ENCODE results near the gene YIPF3.

The YIPF3 gene

DNA sequence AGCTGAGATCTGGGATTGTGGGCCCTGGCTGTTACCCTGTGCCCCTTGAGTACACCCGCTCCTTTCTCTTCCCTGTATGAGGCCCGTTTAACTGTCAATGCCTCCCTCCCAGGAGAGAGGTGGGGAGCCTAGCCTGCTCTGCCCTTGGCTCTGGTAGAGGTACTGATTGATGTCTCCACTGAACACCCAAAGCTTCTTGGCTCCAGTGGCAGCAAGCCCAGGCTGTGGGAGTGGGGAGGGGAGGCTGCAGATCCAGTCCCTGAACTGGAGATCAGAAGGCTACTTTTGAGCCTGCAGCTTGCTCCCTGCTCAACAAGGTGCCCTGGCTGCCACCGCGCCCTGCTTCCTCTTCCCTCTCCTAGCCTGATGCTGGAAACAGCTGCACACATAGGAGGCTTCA lies 14.1 kb downstream of the YIPF3 start:
- TF ChIP-seq, protein P1, sequence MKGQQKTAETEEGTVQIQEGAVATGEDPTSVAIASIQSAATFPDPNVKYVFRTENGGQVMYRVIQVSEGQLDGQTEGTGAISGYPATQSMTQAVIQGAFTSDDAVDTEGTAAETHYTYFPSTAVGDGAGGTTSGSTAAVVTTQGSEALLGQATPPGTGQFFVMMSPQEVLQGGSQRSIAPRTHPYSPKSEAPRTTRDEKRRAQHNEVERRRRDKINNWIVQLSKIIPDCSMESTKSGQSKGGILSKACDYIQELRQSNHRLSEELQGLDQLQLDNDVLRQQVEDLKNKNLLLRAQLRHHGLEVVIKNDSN (IDR thresholded peaks at IDR 0.05): no peak
- TF ChIP-seq TEAD4 (IDR thresholded peaks at IDR 0.05) (no peak), CREB1 (IDR thresholded peaks at IDR 0.05; ENCODE audit: low read depth) (no peak), TCF12 (IDR thresholded peaks at IDR 0.05; ENCODE audit: low read depth) (no peak), RAD21 (IDR thresholded peaks at IDR 0.05; ENCODE audit: low read depth) (no peak), FOXM1 (IDR thresholded peaks at IDR 0.05; ENCODE audit: borderline replicate concordance, low read depth) (no peak), TAF1 (IDR thresholded peaks at IDR 0.05; ENCODE audit: low read depth) (no peak), NFIC (IDR thresholded peaks at IDR 0.05) (no peak), YY1 (IDR thresholded peaks at IDR 0.05; ENCODE audit: low read depth) (no peak)
- TF ChIP-seq, protein P2, sequence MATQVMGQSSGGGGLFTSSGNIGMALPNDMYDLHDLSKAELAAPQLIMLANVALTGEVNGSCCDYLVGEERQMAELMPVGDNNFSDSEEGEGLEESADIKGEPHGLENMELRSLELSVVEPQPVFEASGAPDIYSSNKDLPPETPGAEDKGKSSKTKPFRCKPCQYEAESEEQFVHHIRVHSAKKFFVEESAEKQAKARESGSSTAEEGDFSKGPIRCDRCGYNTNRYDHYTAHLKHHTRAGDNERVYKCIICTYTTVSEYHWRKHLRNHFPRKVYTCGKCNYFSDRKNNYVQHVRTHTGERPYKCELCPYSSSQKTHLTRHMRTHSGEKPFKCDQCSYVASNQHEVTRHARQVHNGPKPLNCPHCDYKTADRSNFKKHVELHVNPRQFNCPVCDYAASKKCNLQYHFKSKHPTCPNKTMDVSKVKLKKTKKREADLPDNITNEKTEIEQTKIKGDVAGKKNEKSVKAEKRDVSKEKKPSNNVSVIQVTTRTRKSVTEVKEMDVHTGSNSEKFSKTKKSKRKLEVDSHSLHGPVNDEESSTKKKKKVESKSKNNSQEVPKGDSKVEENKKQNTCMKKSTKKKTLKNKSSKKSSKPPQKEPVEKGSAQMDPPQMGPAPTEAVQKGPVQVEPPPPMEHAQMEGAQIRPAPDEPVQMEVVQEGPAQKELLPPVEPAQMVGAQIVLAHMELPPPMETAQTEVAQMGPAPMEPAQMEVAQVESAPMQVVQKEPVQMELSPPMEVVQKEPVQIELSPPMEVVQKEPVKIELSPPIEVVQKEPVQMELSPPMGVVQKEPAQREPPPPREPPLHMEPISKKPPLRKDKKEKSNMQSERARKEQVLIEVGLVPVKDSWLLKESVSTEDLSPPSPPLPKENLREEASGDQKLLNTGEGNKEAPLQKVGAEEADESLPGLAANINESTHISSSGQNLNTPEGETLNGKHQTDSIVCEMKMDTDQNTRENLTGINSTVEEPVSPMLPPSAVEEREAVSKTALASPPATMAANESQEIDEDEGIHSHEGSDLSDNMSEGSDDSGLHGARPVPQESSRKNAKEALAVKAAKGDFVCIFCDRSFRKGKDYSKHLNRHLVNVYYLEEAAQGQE (IDR thresholded peaks at IDR 0.05; ENCODE audit: low read depth): no peak

DNA sequence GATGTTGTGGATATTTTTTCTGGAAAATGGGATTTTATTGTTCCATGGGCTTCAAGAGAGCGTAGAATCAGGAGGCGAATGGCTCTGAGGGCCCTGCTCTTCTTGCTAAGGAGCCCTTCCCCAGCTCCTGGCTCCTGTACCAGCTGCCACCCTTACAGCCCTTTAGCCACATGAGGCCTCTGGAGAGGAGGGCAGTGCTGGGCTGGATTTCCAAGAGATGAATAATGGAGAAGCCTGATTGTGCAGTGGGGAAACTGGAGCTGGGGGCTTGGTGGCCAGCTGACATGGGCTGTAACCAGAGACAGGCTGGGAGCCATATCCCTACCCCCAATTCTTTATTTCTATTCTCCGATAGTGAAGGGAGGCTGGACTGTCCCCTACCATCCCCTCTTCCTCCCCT lies 15.8 kb downstream of the YIPF3 start:
- TF ChIP-seq, protein P3, sequence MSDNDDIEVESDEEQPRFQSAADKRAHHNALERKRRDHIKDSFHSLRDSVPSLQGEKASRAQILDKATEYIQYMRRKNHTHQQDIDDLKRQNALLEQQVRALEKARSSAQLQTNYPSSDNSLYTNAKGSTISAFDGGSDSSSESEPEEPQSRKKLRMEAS (IDR thresholded peaks at IDR 0.05): no peak
- TF ChIP-seq TAF1 (IDR thresholded peaks at IDR 0.05; ENCODE audit: low read depth) (no peak), RAD21 (IDR thresholded peaks at IDR 0.05; ENCODE audit: low read depth) (no peak), CEBPB (IDR thresholded peaks at IDR 0.05) (no peak), CREB1 (IDR thresholded peaks at IDR 0.05; ENCODE audit: low read depth) (no peak), TCF12 (IDR thresholded peaks at IDR 0.05; ENCODE audit: low read depth) (no peak), EGR1 (IDR thresholded peaks at IDR 0.05) (no peak), TEAD4 (IDR thresholded peaks at IDR 0.05) (no peak), ZBTB7A (IDR thresholded peaks at IDR 0.05; ENCODE audit: low read depth) (no peak), YY1 (IDR thresholded peaks at IDR 0.05; ENCODE audit: low read depth) (no peak), FOXM1 (IDR thresholded peaks at IDR 0.05; ENCODE audit: borderline replicate concordance, low read depth) (no peak), EP300 (IDR thresholded peaks at IDR 0.05; ENCODE audit: borderline replicate concordance) (no peak), NFIC (IDR thresholded peaks at IDR 0.05) (no peak)
- TF ChIP-seq, protein P1 (IDR thresholded peaks at IDR 0.05): no peak
- TF ChIP-seq, protein P2 (IDR thresholded peaks at IDR 0.05; ENCODE audit: low read depth): no peak

DNA sequence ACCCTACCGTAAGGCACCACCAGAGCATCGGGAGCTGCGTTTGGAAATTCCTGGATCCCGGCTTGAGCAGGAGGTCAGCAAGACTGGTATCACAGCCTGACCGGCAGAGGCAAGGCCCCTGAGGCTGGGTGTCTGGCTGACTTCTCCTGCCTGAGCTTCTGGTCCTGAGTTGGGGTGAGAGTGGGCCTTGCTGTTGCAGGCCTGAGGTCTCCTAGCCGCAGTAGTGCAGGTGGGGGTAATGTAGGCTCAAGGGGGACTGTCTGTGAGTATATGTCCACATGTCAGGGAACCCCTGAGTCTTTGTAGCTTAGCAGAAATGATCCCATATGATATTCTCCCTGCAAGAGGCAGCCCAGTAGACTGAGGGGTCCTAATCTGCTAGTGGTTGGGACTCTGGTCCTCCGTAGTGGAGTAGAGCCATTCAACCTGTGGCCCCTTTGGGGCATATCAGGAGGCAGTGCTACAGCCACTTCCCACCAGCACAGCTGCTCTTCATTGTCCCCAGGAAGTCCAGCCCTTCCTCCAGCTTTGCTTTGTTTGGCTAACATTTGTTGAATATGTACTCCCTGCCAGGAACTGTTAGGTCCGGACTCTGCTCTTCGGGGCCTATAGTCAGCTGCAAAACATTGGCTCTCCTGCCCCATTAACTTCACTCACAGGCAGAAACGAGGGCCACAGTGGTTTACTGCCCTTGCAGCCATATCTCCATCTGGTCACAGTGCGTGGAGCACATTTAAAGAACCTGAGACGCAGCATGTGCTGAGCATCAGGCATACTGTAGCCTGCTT lies 17.5 kb downstream of the YIPF3 start:
- TF ChIP-seq YY1 (IDR thresholded peaks at IDR 0.05; ENCODE audit: low read depth): no peak
- TF ChIP-seq, protein P1 (IDR thresholded peaks at IDR 0.05): no peak
- TF ChIP-seq TCF12 (IDR thresholded peaks at IDR 0.05; ENCODE audit: low read depth): no peak
- TF ChIP-seq TEAD4 (IDR thresholded peaks at IDR 0.05): no peak
- TF ChIP-seq EGR1 (IDR thresholded peaks at IDR 0.05): no peak
- TF ChIP-seq TAF1 (IDR thresholded peaks at IDR 0.05; ENCODE audit: low read depth): no peak
- no peak for TF ChIP-seq FOXM1 (IDR thresholded peaks at IDR 0.05; ENCODE audit: borderline replicate concordance, low read depth)
- TF ChIP-seq ZBTB7A (IDR thresholded peaks at IDR 0.05; ENCODE audit: low read depth): no peak

DNA sequence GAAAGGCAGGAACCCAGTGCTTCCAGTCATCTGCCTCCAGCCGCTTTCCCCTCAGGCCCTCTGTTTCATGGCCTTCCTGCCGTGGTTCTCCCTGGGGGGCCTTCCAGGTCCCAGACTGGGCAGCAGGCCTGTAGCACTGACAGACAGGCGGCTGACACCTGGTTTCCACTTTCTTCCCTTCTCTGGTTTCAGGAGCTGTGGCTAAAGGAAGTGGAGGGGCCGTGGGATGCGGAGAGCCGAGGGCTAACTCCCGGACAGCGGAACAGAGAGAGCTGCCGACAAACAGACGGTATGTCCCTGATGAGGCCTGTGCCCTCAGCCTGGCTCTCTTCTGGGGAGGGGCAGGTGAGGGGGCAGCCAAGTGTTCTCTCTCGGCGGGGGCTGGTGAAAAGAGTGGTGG lies 19.0 kb downstream of the YIPF3 start:
- TF ChIP-seq NFIC (IDR thresholded peaks at IDR 0.05): no peak
- no peak for TF ChIP-seq FOXM1 (IDR thresholded peaks at IDR 0.05; ENCODE audit: borderline replicate concordance, low read depth)
- no peak for TF ChIP-seq YY1 (IDR thresholded peaks at IDR 0.05; ENCODE audit: low read depth)
- TF ChIP-seq TEAD4 (IDR thresholded peaks at IDR 0.05): no peak
- TF ChIP-seq EGR1 (IDR thresholded peaks at IDR 0.05): no peak
- TF ChIP-seq, protein P3 (IDR thresholded peaks at IDR 0.05): no peak
- TF ChIP-seq ZBTB7A (IDR thresholded peaks at IDR 0.05; ENCODE audit: low read depth): no peak
- TF ChIP-seq TAF1 (IDR thresholded peaks at IDR 0.05; ENCODE audit: low read depth): no peak

DNA sequence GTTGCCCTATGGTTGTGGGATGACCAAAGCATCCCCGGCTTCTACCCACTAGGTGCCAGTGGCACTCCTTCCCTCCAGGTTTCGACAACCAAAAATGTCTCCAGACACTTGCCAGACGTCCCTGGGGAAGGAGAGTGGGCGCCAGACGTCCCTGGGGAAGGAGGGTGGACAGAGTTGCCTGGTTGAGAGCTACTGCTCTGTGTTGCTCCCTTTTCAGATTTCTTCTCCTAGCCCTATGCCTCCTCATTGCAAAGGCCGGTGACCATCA lies 19.7 kb downstream of the YIPF3 start:
- TF ChIP-seq, protein P1 (IDR thresholded peaks at IDR 0.05): no peak
- no peak for TF ChIP-seq NFIC (IDR thresholded peaks at IDR 0.05)
- TF ChIP-seq CEBPB (IDR thresholded peaks at IDR 0.05): no peak
- TF ChIP-seq FOXM1 (IDR thresholded peaks at IDR 0.05; ENCODE audit: borderline replicate concordance, low read depth): no peak
- TF ChIP-seq, protein P2 (IDR thresholded peaks at IDR 0.05; ENCODE audit: low read depth): no peak
- TF ChIP-seq EGR1 (IDR thresholded peaks at IDR 0.05): no peak
- no peak for TF ChIP-seq EP300 (IDR thresholded peaks at IDR 0.05; ENCODE audit: borderline replicate concordance)
- TF ChIP-seq TEAD4 (IDR thresholded peaks at IDR 0.05): no peak
